HG03139 (cell line): ENCODE measurements around the gene PUS3.
"Not testable (repeated sequence)": the region's sequence is repeated elsewhere in the genome, so short reads cannot be mapped to it uniquely, and the experiment has no call there.

ENCODE experiments used
- ATAC-seq: cut with Tn5 transposase; IDR thresholded peaks from one replicate; pipeline ENCODE4 v1.9.1; 2021; ENCODE audit not compliant: unreplicated experiment

The PUS3 gene

GRCh38 chr11:125873881-125874555, 29.0 kb downstream of the PUS3 start:
- no peak for ATAC-seq

- ATAC-seq = no peak
These were observed 30.9 kb downstream of the PUS3 start for GRCh38 chr11:125872138-125872491.

DNA sequence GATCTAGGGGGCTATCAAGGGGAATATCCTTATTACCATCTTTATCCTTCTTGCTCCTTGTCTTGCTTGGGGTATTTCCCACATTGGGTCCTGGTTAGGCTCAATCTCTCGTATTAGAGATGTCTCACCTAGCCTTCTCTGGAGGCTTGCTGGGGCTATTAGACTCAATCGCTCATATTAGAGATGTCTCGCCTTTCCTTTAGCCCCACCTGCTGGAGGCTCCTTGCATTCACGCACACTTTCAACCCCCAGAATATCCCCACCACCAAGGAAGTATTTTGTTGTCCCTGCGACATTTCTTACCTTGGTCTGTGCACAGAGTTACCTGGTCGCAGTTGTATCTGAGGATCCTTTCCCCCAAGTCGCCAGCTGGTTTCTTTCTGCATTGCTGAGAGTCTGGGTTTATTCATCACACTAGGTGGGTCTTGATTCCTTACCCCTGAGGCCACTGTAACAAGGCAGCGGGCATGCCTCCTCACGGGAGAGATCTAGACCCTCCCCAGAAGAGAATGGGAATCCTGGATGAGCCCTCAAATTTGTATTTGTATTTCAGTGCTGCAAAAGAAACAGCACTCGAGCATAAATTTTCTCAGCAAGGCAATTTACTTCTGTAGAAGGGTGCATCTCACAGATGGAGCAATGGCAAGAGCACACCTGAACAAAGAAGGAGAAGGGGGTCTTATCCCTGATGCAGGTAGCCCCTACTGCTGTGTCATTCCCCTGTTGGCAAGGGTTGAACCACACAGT, 31.4 kb downstream of the PUS3 start:
- ATAC-seq = no peak

GRCh38 chr11:125869521-125869920, 33.5 kb downstream of the PUS3 start:
- no peak for ATAC-seq

DNA sequence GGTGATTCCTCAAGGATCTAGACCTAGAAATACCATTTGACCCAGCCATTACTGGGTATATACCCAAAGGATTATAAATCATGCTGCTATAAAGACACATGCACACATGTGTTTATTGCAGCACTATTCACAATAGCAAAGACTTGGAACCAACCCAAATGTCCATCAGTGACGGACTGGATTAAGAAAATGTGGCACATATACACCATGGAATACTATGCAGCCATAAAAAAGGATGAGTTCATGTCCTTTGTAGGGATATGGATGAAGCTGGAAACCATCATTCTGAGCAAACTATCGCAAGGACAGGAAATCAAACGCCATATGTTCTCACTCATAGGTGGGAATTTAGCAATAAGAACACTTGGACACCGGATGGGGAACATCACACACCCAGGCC, 37.7 kb downstream of the PUS3 start:
- ATAC-seq = not testable (repeated sequence)

DNA sequence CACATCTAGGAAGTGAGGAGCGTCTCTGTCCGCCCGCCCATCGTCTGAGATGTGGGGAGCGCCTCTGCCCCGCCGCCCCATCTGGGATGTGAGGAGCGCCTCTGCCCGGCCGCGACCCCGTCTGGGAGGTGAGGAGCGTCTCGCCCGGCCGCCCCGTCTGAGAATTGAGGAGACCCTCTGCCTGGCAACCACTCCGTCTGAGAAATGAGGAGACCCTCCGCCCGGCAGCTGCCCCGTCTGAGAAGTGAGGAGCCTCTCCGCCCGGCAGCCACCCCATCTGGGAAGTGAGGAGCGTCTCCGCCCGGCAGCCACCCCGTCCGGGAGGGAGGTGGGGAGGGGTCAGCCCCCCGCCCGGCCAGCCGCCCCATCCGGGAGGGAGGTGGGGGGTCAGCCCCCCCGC, 40.2 kb downstream of the PUS3 start:
- not testable (repeated sequence) for ATAC-seq

DNA sequence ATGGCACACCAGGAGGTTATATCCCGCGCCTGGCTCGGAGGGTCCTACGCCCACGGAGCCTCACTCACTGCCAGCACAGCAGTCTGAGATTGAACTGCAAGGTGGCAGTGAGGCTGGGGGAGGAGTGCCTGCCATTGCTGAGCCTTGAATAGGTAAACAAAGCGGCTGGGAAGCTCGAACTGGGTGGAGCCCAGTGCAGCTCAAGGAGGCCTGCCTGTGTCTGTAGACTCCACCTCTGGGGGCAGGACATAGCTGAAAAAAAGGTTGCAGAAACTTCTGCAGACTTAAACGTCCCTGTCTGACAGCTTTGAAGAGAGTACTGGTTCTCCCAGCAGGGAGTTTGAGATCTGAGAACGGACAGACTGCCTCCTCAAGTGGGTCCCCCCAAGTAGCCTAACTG, 45.3 kb downstream of the PUS3 start:
- not testable (repeated sequence) for ATAC-seq

DNA sequence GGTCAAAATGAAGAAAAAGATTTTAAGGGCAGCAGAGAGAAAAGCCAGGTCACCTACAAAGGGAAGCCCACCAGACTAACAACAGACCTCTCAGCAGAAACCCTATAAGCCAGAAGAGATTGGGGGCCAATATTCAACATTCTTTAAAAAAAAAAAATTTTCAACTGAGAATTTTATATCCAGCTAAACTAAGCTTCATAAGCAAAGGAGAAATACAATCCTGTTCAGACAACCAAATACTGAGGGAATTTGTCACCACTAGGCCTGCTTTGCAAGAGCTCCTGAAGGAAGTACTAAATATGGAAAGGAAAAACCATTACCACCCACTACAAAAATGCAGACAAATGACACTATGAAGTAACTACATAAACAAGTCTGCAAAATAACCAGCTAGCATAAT, 56.8 kb downstream of the PUS3 start:
- no peak for ATAC-seq
